Liver (tissue), 3 donors: ENCODE measurements around the gene HSD17B4.

Source experiments
- FOXA1 ChIP-seq: IDR thresholded peaks from 2 replicates; pipeline ENCODE4 v1.6.1; 2016; ENCODE audit warnings: antibody characterized with exemption
- GABPA ChIP-seq, 2 donors: IDR thresholded peaks in 1 of 2; conservative IDR thresholded peaks in 1 of 2; 2 replicates each; pipeline ENCODE4 v1.6.1; 2016; ENCODE audit warnings: antibody characterized with exemption in 2 of 2, mild to moderate bottlenecking in 1 of 2, moderate library complexity in 1 of 2
- HNF4A ChIP-seq, 2 donors: conservative IDR thresholded peaks; 2 replicates each; pipeline ENCODE4 v1.6.1; 2016; ENCODE audit warnings: antibody characterized with exemption in 2 of 2, mild to moderate bottlenecking in 2 of 2
- JUND ChIP-seq, 2 donors: IDR thresholded peaks; 2 replicates each; pipeline ENCODE4 v1.6.1; 2016; ENCODE audit warnings: antibody characterized with exemption in 2 of 2
- RAD21 ChIP-seq, 2 donors: IDR thresholded peaks; 2 replicates each; pipeline ENCODE4 v1.6.1; 2016; ENCODE audit warnings: antibody characterized with exemption in 2 of 2, mild to moderate bottlenecking in 2 of 2
- RXRA ChIP-seq, 2 donors: IDR thresholded peaks; 2 replicates each; pipeline ENCODE4 v1.6.1; 2017 to 2018; ENCODE audit warnings: antibody characterized with exemption in 2 of 2, mild to moderate bottlenecking in 1 of 2
- SP1 ChIP-seq: IDR thresholded peaks from 2 replicates; pipeline ENCODE4 v1.6.1; 2018; ENCODE audit warnings: antibody characterized with exemption, mild to moderate bottlenecking
- TAF1 ChIP-seq: conservative IDR thresholded peaks from 2 replicates; pipeline ENCODE4 v1.6.1; 2016; ENCODE audit warnings: antibody characterized with exemption, mild to moderate bottlenecking
- YY1 ChIP-seq: IDR thresholded peaks from 2 replicates; pipeline ENCODE4 v1.6.1; 2016; ENCODE audit warnings: antibody characterized with exemption, mild to moderate bottlenecking
- TF ChIP-seq, protein P1 (sequence below): fragments of 150-350 bp; IDR thresholded peaks from 2 replicates; pipeline ENCODE4 v1.5.1; 2017; ENCODE audit warnings: improper control_type of control experiment, low read depth, low read length; ENCODE audit not compliant: missing input control
- TF ChIP-seq, protein P2 (sequence below): IDR thresholded peaks from 2 replicates; pipeline ENCODE4 v1.6.1; 2016; ENCODE audit warnings: antibody characterized with exemption
- TF ChIP-seq, protein P3 (sequence below): IDR thresholded peaks from 2 replicates; pipeline ENCODE4 v1.6.1; 2016; ENCODE audit warnings: antibody characterized with exemption
- TF ChIP-seq, protein P4 (sequence below): IDR thresholded peaks from 2 replicates; pipeline ENCODE4 v1.6.1; 2016; ENCODE audit warnings: antibody characterized with exemption, mild to moderate bottlenecking
- donor health status: healthy.
- donor health status: healthy.

DNA sequence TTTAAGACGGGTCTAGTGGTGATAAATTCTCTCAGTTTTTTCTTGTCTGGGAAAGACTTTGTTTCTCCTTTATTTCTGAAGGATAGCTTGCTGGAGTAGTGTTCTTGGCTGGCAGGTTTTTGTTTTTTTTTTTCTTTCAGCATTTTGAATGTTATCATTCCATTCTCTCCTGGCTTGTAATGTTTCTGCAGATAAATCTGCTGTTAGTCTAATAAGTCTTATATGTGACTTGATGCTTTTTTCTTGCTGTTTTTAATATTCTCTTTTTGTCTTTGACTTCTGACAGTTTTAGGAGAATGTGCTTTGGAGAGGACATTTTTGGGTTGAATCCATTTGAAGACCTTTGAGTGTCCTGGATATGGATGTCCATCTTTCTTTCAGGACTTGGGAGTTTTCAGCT lies 16.0 kb downstream of the HSD17B4 start:
- TF ChIP-seq TAF1 (no peak), HNF4A (conservative IDR thresholded peaks at IDR 0.05) (no peak), JUND (IDR thresholded peaks at IDR 0.05) (no peak), YY1 (no peak), FOXA1 (no peak), RXRA (IDR thresholded peaks at IDR 0.05) (no peak), GABPA (IDR thresholded peaks at IDR 0.05 in 1 of 2, conservative IDR thresholded peaks at IDR 0.05 in 1 of 2) (no peak), SP1 (no peak), RAD21 (IDR thresholded peaks at IDR 0.05) (no peak)
- TF ChIP-seq, protein P1, sequence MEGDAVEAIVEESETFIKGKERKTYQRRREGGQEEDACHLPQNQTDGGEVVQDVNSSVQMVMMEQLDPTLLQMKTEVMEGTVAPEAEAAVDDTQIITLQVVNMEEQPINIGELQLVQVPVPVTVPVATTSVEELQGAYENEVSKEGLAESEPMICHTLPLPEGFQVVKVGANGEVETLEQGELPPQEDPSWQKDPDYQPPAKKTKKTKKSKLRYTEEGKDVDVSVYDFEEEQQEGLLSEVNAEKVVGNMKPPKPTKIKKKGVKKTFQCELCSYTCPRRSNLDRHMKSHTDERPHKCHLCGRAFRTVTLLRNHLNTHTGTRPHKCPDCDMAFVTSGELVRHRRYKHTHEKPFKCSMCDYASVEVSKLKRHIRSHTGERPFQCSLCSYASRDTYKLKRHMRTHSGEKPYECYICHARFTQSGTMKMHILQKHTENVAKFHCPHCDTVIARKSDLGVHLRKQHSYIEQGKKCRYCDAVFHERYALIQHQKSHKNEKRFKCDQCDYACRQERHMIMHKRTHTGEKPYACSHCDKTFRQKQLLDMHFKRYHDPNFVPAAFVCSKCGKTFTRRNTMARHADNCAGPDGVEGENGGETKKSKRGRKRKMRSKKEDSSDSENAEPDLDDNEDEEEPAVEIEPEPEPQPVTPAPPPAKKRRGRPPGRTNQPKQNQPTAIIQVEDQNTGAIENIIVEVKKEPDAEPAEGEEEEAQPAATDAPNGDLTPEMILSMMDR, result no peak
- TF ChIP-seq, protein P2, sequence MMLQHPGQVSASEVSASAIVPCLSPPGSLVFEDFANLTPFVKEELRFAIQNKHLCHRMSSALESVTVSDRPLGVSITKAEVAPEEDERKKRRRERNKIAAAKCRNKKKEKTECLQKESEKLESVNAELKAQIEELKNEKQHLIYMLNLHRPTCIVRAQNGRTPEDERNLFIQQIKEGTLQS, result no peak
- TF ChIP-seq, protein P3, sequence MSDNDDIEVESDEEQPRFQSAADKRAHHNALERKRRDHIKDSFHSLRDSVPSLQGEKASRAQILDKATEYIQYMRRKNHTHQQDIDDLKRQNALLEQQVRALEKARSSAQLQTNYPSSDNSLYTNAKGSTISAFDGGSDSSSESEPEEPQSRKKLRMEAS, result no peak
- TF ChIP-seq, protein P4, sequence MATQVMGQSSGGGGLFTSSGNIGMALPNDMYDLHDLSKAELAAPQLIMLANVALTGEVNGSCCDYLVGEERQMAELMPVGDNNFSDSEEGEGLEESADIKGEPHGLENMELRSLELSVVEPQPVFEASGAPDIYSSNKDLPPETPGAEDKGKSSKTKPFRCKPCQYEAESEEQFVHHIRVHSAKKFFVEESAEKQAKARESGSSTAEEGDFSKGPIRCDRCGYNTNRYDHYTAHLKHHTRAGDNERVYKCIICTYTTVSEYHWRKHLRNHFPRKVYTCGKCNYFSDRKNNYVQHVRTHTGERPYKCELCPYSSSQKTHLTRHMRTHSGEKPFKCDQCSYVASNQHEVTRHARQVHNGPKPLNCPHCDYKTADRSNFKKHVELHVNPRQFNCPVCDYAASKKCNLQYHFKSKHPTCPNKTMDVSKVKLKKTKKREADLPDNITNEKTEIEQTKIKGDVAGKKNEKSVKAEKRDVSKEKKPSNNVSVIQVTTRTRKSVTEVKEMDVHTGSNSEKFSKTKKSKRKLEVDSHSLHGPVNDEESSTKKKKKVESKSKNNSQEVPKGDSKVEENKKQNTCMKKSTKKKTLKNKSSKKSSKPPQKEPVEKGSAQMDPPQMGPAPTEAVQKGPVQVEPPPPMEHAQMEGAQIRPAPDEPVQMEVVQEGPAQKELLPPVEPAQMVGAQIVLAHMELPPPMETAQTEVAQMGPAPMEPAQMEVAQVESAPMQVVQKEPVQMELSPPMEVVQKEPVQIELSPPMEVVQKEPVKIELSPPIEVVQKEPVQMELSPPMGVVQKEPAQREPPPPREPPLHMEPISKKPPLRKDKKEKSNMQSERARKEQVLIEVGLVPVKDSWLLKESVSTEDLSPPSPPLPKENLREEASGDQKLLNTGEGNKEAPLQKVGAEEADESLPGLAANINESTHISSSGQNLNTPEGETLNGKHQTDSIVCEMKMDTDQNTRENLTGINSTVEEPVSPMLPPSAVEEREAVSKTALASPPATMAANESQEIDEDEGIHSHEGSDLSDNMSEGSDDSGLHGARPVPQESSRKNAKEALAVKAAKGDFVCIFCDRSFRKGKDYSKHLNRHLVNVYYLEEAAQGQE, result no peak
